Stimulated activated CD4-positive, alpha-beta T cell treated with anti-CD3 and anti-CD28 coated beads, Interleukin-4, amount 100 ng/mL, for 1 hour (primary cell): ENCODE results near the gene MRGPRG.

Experiments used
- DNase-seq: peaks from one replicate; pipeline ENCODE4 v3.0.0-alpha.2; 2020

MRGPRG gene

DNA sequence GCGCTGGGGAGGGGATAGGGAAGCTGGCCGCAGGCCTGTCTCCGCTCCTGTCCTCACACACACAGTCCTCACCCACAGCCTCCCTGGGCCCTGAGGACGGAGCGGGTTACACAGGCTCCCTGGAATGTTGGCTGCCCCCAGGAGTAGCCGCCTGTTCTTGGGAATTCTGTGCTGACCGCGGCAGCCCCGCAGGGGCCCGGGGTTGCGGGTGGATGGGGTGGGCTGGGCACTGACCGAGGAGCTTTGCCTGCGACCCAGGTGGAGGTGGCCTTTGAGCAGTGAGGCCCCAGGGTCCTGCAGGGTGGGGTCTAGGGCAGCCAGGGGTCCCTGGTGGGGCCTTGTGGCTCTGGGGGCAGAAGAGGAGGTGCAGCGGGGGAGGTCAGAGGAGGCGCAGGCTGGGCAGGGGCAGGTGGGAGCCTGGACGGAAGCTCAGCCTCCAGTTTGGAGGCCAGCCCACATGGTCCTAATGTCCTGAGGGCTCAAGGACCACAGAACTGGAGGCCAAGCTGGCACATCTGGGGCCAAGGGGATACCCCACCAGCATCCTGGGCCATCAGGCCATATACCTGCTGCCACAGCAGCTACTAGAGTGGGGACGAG, 6.6 kb upstream of the MRGPRG start:
- no peak for DNase-seq

DNA sequence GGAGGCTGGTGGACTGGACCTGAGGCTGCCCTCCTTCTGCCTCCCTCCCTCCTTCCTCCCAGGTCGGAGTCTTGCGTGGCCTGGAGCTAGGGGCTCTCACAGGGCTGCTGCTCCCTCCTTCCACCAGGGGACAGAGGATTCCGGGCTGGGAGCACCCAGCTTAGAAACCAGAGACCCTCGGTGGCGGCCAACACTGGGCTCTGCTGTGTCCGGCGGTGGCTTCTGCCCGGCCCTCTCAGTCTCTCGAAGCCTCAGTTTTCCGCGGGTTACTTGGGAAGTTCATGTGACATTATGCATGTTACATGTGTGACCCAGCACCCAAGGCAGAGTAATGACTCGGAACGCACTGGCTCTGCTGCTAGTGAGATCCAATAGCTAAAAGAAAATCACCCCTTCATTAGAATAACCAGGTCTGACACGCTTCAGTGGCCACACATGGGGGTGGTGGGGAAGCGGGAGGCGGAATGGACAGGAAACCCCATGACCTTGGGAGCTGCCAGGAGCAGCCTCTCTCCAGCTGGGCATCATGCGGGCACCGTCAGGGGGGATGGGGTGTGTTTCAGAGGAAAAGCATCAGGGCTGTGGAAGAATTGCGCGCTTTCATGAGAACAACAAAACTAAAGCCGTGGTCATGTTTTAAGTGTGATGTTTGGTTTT, 5.9 kb upstream of the MRGPRG start:
- no peak for DNase-seq

GRCh38 chr11:3223932-3224381, 5.3 kb upstream of the MRGPRG start:
- DNase-seq, result no peak

GRCh38 chr11:3222941-3223915, 4.6 kb upstream of the MRGPRG start:
- DNase-seq, result no peak

GRCh38 chr11:3222003-3222855, 3.6 kb upstream of the MRGPRG start:
- no peak for DNase-seq

GRCh38 chr11:3221408-3222002, 2.9 kb upstream of the MRGPRG start:
- no peak for DNase-seq

DNA sequence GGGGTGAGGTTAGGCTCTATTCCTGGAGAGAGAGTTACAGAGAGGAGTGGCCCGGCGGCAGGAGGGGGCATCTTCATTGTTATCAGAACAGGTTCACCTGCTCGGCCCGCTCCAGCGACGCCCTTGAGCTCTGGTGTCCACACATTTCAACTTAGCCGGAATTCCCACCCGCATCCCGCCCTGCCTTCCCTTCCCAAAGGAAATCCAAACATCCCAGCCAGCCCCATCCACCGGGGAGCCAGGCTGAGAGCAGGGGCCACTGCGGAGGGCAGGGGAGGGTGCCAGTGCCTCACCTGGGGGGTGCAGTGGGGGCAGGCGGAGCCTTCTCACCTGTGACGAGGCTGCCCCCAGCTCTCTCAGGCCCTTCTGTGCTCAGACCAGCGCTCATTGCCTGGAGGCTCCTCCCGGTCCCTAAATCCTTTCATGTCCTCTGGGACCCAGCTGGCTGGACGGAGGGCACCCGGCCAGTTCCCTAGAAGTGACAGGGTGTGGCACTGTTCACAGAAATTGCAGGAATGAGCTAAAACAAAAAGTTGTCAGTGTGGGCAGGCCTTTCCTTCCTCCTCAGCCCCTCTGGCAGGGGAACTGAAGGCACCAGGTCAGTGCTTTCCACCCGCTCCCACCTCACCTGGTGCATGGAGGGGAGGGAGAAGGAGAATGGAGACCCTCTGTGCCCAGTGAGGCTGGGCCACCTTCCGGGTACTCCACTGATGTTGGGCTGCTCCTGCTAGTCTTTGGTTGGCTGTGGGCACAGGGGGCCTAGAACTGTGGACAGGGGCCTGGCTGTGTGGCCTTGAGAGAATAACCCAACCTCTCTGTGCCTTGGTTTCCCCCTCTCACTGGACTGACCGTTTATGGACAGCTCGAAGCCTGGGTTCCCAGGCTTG, 2.2 kb upstream of the MRGPRG start:
- no peak for DNase-seq

- no peak for DNase-seq
These were observed 1.5 kb upstream of the MRGPRG start for GRCh38 chr11:3220101-3220500.

- no peak for DNase-seq
These were observed 774 bp upstream of the MRGPRG start for GRCh38 chr11:3219281-3219892.

DNA sequence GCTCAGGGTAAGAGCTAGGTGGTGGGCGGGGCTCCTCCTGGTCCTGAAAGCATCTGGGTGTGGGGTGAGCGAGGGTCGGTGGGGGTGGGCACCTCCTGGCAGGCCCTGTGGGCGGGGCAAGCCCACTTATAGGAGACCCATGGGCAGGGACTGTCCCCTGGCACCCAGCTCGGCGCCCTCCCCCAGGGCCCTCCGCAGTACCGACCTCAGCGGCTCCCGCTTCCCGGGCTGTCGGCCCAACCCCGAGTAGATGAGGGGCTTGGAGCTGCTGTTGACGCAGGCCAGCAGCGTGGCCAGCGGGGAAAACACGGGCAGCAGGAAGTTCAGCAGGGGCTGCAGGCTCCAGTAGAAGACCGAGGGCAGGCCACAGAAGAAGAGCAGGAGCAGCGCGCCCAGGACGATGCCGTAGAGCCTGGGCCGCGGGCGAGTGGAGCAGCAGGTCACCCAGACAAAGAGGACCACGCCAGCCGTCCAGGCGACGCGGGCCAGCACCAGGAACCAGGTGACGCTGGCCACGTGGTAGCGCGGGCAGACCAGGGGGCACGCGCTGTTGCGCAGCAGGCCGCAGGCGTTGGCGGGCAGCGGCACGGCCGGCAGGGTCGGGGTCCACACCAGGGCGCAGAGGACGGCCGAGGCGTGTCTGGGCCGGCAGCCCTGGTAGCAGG, 663 bp downstream of the MRGPRG start:
- DNase-seq, result no peak

- DNase-seq, result no peak
These were observed 2.5 kb downstream of the MRGPRG start for GRCh38 chr11:3216027-3216525.

GRCh38 chr11:3215346-3216026, 3.1 kb downstream of the MRGPRG start:
- no peak for DNase-seq

- DNase-seq, result no peak
These were observed 4.3 kb downstream of the MRGPRG start for GRCh38 chr11:3214420-3214699.

GRCh38 chr11:3213659-3214419, 4.8 kb downstream of the MRGPRG start:
- DNase-seq, result no peak

DNA sequence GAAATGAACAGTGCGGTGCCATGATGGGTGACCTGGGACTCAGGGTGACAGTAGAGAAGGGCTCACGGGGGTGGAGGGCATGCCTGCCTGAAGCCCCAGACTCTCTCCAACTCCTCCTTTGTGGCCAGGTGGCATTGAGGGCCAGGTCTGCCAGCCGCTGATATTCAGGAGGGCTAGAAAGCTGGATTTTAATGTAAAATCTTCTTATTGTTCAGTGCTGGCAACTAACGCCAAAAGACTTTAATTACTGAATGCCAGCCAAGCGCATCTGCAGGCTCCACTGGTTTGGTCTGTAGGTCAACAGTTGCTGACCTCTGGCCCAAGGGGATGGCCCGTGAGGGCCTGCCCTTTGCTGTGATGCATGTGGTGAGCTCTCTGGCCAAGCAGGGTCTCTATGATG, 10.3 kb downstream of the MRGPRG start:
- no peak for DNase-seq

DNA sequence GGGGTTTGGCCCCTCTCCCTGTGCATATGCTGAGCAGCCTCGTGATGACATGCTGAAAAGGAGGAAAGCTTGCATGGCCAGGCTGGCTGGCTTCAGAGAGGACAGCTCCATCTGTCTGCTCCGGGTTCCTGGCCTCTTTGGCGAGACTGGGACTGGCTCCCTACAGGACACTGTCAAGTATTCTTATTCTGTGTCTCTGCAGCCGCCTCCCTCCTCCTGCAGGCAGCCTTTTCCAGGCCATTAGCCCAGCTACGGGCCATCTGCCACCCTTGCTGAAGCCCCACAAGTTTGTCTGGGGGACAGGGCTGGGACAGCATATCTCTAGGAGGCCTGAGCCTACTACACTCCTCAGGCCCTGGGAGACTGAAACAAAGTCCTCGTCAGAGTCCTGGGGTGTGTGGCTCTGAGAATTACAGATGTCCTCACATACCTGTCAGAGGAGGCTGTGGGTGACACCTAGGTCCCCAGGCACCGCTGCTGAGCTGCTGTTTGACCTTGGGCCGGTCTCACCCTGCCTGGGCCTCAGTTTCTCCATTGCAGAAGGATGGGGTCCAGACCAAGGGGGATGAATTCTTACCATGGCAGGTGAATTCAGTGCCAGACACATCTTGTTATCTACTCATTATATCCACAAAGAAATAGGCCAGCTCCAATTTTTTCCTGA, 11.0 kb downstream of the MRGPRG start:
- no peak for DNase-seq

DNA sequence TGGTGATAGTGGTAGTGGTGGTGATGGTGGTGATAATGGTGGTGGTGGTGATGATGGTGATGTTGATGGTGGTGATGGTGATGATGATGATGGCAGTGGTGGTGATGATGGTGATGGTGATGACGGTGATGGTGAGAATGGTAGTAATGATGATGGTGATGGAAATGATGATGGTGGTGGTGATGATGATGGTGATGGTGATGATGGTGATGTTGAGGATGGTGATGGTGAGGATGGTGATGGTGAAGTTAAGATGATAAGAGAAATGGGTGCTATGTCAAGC, 11.8 kb downstream of the MRGPRG start:
- no peak for DNase-seq

GRCh38 chr11:3206156-3206921, 12.3 kb downstream of the MRGPRG start:
- no peak for DNase-seq
